DMS53 (cell line): ENCODE data around the gene BSN.
A peak's percentile ranks its signal among the peaks of the same experiment; 100 is the strongest.

Experiments used
- DNase-seq: peaks from one replicate; lab custom pipeline; 2025; lab: John Stamatoyannopoulos, UW

Gene BSN

DNA sequence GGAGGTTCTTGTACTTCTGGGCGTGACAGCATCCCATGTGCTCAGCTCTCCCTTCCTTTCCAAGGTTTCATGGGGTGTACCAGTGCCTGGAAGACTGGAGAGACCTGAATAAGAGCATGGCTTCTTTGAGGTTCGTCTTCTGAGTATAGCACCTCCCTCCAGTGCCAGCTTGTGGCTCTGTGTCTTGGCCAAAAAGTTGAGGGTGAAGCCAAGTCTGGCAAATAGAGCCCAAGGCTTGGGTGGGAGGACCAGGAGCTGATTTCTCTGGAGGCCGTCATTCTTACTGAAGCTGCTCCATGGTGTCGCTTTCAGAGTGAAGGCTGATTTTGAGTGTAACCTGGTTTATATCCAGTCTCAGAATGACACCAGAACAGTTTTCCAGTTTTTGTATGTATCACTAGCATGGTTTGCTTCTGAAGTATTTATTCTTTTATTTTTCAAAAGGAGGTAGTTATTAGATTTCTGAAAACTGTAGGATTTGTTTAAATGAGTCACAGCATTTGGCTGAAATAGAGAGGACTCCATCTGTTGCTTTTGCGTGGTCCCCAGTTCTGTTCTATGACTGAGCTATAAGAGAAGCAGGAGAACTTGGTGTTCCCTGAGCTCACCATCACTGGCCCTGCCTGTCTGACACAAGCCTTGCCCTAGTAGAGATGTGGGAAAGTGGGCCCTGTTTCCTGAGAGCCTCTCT lies 47.2 kb downstream of the BSN start:
- DNase-seq = no peak

DNA sequence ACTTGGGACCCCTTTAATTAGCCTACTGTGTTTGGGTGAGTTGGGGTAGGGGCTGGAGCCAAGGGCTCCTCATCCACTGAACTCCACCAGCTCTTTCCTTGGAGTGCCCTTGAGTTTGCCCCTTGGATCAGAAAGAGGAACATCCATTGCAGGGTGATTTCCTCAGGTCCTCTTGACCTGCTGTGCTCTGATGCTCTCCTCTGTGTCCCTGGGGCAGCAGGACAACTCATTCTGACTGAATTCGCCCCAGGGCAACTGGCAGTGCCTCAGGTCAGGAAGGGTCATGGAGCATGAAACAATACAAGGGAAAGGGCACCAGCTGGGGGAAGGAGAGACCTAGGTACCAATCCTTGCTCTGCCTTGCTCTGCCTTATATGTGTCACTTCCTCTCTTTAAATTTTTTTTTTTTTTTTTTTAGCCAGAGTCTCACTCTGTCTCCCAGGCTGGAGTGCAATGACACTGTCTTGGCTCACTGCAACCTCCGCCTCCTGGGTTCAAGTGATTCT lies 47.8 kb downstream of the BSN start:
- no peak for DNase-seq

DNA sequence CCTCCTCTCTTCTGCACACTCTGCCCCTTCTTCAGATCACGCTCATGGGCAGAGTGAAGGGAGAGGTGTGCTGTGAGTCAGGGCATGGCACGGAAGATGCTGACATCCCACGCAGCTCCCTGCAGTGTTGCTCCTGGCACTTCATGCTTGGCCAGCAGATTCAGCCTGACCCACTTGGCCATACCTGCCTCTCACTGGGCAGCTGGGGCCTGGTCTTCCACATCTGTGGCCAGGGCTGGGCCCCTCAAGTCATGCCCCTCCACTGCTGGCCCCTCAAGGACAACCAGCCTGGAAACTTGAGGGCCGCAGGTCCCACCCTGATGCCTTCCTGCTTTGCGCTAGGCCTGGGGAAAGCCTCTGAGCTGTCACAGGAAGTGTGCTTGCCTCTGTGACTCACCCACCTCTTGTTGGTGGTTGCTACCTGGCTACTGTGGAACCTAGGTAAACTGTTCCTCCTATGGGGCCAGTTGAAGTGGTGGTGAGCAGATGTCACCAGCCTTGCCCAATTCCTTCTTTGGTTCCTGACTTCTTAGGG lies 48.7 kb downstream of the BSN start:
- DNase-seq = peak; percentile 88

DNA sequence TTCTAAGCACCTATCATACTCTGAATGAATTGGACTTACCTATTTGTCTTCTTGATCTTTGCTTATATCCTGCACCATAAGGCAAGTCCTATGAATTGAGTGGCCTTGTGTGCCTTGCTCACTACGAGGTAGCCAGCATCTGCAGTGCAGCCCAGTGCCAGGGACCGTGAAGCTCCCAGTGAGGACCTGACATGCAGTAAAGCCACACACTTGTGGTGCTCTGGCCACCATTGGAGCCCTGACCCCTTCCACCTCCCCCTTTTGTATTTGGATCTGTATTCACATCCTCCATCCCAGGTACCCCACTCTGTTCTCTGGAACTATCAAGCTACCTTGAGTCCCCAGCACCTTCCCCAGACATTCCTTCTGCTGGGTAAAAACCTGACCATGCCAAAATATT lies 52.1 kb downstream of the BSN start:
- no peak for DNase-seq

DNA sequence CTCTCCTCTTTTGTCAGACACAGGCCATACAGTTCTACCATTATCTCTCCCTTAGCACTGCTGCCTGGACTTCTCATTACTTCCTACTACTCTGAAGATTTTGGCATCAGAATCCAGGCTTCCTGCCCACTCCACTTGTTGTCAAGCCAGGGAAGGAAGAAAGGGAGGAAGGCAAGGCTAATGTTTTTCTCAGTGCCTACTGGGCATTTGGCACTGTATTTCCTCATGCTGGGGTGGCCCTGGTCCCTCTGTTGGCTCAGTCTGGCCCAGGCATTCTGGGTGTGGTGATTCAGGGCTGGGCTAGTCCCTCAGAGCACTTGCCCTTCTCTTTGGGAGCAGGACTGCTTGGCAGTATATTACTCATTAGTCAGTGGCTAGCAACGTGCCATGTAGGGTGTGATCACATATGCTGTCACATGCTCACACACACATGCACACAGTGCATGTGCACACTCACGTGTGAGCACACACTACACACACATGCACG lies 52.9 kb downstream of the BSN start:
- no peak for DNase-seq

DNA sequence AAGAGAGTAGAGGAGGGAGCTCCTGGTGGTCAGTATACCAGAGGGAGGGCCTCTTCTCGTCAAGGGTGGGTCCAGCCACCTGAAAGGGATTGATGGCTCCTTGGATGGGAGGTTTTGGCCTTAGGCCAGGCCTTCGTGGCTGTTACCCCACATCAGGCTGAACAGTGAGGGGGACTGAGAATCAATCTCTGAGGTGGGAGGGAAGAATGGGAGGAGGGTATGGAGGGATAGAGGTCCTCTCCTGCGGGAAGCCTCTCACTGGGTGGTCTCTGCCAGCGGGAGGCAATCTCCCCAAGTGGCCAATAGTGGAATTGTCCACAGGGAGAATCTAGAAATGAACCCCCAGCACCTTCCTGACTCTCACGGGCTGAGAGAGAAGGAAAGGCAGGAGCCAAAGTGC lies 53.5 kb downstream of the BSN start:
- no peak for DNase-seq

DNA sequence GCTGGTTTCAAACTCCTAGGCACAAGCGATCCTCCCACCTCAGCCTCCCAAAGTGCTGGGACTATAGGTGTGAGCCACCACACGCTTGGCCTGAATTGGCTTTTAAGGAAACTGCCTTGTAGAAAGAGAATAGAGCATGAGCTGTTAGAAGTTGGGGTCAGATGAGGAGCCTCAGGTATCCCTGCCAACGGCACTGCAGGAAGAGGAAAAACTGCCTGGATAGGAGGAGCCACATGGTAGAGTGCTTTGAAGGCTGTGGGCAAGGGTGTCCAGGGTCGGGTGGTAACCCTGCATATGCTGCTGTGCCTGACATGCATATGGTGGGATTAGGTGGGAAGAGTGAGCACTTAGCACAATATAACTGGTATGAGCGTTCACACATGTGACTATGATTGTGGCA lies 55.0 kb downstream of the BSN start:
- no peak for DNase-seq

DNA sequence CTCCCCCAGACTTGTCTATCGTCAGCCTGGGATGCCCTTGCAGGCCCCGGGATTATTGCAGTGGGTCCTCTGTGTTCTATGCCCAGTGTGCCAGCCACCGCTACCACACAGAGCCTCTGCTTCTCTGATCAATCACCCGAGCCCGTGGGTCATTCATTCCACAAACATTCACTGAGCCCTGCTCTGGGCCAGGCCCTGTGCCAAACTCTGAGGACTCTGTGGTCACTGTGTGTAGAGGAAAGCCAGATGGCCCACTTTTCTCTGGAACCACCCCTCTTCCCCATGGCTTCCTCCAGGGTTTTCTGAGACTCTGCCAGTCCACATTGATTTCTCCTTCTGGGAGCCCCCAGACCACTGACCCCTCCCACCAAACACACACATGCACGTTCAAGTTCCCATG lies 55.5 kb downstream of the BSN start:
- no peak for DNase-seq

DNA sequence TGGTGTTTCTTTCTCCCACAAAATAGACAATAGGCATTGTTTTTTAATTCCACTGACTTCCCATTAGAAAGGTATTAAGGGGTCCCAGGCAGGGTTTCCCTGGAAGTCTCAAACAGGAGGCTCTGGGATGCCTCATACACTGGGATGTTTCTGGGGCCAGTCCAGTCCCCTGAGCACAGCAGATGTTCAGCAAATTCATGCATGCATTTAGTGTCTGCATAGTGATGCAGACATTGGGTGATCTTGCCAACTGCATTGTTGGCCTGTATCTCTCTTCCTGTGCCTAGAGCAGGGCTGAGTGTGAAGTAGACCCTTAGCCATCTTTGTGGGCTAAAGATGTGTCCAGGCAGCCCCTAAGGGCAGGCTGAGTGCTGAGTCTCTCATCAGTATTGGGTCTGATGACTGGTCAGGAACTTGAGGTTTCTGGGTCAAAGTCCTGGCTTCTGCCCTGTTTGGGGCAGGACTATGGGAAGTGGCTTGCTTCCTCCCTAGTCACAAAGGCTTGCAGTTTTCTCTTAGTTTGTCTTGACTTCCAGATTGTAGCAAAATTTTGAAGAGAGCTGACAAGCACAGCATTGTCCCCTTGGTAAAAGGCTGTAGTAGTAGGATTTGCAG lies 56.5 kb downstream of the BSN start:
- DNase-seq = no peak

DNA sequence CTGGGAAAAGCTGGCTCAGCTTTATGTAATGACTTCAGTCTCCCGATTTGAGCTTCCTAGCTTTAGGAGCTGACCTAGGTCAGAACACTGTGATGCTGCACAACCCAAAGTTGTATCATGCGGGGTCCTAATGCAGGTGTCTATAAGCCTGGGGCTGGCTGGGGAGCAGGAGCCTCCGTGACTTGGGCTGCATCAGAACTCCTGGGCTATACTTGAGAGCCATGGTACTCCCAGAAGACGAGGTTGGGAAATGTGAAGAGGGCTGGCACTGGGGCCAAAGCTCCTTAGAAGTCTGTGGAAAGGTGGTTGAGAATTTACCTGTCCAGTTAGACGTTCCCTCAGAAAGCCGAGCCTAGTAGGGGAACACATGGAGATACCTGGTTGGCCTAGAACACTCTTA lies 57.0 kb downstream of the BSN start:
- DNase-seq = no peak

DNA sequence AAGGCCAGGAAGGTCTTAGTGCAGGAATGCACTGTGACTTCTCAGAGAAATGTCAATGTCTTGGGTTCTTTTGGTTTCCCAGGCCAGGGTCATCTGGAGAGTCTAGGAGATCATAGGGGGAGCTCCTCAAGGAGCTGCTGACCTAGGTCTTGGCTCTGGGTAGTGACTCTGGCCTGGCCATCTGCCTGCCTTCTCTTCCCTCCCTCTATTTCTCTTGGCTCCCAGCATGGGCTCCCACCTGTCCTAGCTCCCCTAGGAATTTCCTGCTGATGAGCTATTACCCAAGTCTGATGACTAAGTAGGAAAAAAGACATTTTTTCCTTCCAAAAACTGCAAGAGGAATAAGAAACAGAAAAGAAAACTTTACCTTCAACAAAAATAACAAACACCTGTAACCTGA lies 57.4 kb downstream of the BSN start:
- no peak for DNase-seq

DNA sequence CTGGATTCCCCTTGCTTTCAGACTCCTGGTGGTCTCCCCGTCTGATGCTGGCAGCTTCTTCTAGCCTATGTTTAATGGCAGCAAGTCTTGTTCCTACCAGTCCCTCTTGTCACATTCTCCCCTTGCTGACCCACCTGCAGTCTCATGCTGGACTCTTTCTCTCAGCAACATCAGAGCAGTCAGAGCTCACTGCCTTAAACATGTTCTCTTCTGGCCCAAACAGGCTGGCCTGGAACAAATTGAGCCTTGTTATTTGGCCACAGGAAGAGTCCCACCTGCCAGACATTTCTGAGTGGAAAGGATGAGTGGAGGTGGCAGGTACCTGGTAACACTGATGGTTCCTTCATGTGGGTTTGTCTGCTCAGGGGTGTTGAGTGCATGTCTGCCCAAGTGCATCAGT lies 60.7 kb downstream of the BSN start:
- DNase-seq = no peak

DNA sequence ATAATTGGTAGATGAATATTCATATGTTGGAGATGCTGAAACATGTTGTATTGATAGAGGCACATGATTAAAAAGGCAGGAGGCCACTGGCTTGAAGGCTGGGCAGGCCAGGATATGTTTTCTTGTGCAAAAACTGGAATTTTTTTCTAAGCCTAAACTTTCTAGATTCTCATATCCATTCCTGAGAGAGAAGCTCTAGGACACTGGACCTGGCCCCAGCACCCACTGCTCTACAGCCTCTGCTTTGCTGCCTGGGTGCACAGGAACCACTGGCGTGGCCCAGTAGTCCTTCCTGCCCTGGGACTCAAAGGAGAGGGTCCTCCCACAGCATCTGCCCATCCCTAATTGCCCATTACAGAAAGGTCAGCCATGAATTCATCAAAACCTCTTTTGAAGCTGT lies 61.8 kb downstream of the BSN start:
- DNase-seq = no peak

DNA sequence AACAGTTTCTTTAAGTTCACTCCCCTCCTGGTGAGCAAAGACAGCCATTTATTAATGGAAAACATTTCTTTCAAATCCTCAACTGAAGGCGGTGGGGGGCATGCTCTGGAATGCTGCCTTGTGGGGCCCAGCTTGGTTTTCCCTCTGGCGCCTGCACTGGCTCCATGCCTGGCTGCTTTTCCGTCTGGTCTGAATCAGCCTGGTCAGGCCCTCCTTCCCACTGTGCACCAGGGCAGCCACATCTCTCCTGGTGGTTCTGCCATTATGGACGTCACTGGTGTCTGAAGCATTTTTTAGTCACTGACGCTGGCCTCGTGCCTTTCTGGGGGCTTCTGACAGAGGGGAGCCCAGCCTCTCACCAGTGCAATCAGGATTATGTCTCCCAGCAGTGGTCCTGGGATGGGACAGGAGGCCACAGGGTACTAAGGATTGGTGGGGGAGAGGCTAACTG lies 62.2 kb downstream of the BSN start:
- no peak for DNase-seq

DNA sequence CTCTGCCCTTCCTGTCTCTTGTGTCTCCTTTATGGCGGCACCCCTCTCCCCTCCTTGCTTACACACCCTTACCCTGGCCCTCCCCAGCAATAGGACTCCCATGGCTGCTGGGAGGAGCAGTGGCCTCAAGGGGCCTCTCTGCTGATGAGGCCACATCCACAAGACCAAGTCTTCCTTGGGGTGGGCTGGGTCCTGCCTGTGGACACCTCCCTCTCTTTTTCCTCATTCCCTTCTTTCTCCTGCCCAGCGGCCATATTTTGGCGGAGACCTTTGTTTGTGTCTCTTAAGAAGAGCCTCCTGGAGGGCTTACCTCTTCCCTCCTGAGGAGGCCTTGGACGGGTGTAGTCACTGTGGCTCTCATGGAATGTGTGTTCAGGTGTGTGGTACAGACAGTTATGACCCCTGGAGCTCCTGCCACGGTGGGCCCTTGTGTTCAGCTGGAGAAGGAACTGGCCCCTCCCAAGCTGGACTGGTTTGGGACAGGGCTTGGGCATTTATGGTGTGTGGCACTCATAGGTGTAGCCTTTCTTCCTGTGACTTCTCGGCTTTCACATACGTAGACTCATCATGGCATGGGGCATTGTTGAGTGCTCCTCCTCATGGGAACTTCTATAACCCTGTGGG lies 63.2 kb downstream of the BSN start:
- no peak for DNase-seq

DNA sequence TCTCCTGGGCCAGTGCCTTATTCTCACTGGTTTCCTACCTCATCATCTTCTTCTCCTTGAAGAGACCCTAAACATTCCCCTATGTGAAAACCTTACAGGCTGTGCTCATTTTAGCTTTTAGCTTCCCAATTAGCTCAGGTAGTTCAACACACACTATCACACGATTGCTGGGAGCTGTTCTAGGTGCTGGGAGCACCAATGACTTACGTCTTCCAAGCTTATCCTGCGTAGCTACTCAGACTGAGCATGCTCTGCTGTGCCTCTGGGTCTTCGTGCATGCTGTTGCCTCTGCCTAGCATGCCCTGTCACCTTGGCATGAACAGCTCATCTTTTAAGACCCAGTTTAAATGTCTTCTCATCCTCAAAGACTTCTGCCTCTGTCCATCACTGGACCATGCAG lies 64.1 kb downstream of the BSN start:
- DNase-seq = no peak

DNA sequence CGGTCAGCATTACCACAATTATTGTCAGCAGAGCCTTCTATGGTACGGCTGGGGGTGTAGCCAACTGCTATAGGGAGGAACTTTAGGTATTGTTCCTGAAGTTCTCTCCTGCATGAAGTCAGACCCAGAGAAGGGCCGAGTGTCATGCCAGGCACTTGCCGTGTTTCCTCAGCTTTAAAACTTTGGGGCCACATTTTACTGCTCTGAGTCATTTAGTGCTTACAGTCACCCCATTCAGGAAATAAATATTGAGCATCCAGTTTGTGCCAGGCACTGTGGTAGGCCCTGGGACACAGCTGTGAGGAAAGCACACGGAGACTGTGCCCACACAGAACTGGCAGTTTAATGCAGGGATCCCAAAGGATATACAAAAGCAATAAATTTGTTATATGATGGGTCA lies 65.4 kb downstream of the BSN start:
- no peak for DNase-seq

DNA sequence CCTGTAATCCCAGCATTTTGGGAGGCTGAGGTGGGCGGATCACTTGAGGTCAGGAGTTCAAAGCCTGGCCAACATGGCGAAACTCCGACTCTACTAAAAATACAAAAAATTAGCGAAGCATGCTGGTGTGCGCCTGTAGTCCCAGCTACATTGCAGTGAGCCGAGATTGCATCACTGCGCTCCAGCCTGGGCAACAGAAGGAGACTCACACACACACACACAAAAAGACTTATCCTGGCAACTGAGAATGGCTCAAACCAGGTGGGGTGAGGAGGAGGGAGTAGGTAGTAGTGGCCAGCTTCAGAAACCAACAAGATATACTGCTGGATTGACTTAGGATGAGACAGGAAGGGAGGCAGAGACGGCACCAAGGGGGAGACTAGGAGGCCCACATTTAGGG lies 66.5 kb downstream of the BSN start:
- DNase-seq = no peak

DNA sequence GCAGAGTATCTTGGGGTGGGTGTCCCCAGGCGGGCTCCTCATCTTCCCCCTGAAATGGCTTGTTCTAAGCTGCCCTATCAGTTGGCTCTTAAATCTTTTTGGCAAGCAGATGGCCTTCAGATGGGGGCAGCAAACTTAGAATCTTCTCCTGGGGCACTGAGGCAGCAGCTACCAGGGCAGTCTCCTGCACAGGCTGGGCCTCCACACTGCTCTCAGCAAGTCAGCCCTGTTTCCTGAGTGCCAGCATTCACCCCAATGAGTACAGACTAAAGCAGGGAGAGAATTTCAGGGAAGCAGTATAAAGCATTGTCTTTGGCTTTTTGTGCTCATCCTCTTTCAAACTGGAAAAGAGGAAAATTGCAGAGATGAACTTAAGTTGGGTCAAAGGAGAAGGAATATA lies 68.8 kb downstream of the BSN start:
- no peak for DNase-seq

DNA sequence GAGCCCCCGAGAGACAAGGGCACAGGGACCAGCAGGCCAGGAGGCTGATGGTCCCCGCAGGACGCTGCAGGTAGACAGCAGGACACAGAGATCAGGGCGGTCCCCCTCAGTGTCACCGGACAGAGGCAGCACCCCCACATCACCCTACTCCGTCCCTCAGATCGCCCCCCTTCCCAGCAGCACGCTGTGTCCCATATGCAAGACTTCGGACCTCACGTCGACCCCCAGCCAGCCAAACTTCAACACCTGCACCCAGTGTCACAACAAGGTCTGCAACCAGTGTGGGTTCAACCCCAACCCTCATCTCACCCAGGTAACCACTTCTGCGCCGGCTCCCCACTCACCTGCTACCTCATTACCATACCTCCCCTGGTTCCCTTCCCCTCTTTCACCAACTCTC lies 70.8 kb downstream of the BSN start:
- no peak for DNase-seq

DNA sequence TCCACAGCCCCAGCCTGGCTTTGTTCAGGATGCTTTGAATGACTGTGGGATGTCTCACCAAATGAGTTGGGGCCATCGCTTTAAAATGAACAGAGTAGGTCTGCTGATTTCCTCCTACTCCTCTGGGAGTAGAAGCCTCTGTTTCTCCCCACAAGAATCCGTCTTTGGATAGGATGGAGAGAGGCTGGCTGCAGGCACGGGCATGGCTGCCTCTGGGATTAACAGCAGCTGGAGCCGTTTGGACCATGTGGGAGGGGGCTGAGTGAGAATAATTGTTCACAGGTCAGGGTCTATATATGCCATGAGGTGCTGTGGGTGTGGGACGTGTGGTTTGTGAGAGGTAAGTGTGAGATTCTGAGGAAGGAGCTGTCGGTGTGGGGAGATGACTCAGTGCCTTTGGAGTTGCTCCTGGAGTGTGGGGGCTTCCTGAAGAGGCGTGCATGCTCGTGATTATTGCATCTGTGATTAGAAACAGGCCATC lies 71.9 kb downstream of the BSN start:
- no peak for DNase-seq

DNA sequence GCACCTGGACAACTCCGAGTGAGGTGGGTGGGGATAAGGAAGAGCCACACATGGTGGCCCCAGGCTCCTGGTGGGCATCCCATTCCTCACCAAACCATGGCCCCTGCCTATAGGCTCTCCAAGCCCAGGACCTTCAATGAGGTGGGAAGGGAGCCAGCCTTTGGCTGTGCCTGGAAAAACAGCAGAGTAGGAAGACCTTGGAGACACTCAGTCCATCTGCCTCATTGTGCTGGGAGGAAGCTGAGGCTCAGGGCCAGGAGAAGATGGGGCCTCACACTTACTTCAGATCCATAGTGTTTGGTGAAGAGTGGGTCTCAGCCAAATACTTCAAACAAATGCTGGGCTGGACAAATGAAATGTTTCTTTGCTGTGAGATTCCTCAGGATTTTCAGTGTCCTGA lies 72.5 kb downstream of the BSN start:
- DNase-seq = no peak

DNA sequence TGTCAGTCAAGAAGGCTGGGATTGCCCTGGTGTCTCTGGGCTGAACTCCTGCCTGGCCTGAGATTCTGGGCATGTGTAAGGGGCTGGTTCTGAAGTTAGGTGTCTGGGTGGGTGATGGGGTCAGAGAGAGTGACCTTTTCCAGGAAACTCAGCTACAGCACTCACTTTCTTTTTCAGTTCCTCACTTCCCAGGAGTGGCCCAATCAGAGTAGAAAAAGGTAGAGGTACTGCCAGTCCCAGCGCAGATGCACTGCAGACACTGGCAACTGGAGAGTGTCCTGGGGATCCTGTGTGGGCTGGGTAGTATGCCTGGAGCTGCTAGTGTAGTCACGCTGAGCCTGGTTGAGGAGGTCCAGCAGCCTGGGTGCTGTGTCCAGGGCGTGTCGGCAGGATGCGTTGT lies 73.4 kb downstream of the BSN start:
- DNase-seq = no peak
